Loucy (cell line): ENCODE data around the gene LNPEP.

Experiments used
- H2AFZ ChIP-seq: fragments of 200-600 bp; sonication (generic); 2 replicates; pipeline ENCODE4 v1.6.0; 2016; ENCODE audit warnings: antibody characterized with exemption, mild to moderate bottlenecking, low read length, moderate library complexity
- H3F3A ChIP-seq: fragments of 200-600 bp; 2 replicates; pipeline ENCODE4 v1.6.0; 2016; ENCODE audit warnings: antibody characterized with exemption, low read depth, mild to moderate bottlenecking
- H3K27me3 ChIP-seq: fragments of 200-600 bp; sonication (generic); 2 replicates; pipeline ENCODE4 v1.6.1; 2014; ENCODE audit warnings: low read length, mild to moderate bottlenecking; ENCODE audit not compliant: insufficient read depth, poor library complexity, severe bottlenecking
- H3K36me3 ChIP-seq: fragments of 200-600 bp; sonication (generic); 2 replicates; pipeline ENCODE4 v1.6.1; 2016; ENCODE audit warnings: low read length; ENCODE audit not compliant: insufficient read depth
- H3K4me1 ChIP-seq: fragments of 200-600 bp; sonication (generic); 2 replicates; pipeline ENCODE4 v1.5.1; 2014; ENCODE audit warnings: low read length, mild to moderate bottlenecking; ENCODE audit not compliant: insufficient read depth, poor library complexity, severe bottlenecking
- H3K4me2 ChIP-seq: fragments of 200-600 bp; sonication (generic); 2 replicates; pipeline ENCODE4 v1.6.0; 2014; ENCODE audit warnings: antibody characterized with exemption, low read length, low read depth, mild to moderate bottlenecking; ENCODE audit not compliant: poor library complexity, severe bottlenecking
- H3K4me3 ChIP-seq: fragments of 200-600 bp; sonication (generic); 2 replicates; pipeline ENCODE4 v1.5.1; 2014; ENCODE audit warnings: low read length, mild to moderate bottlenecking, mixed read lengths; ENCODE audit not compliant: poor library complexity, severe bottlenecking
- H3K79me2 ChIP-seq: fragments of 200-600 bp; sonication (generic); 2 replicates; pipeline ENCODE4 v1.6.1; 2014; ENCODE audit warnings: low read length; ENCODE audit not compliant: insufficient read depth
- H3K9ac ChIP-seq: fragments of 200-600 bp; sonication (generic); 2 replicates; pipeline ENCODE4 v1.6.0; 2014; ENCODE audit warnings: mild to moderate bottlenecking, low read depth, low read length, moderate library complexity; ENCODE audit not compliant: poor library complexity, severe bottlenecking
- H3K9me2 ChIP-seq: fragments of 200-600 bp; sonication (generic); replicated peaks from 2 replicates; pipeline ENCODE4 v1.6.1; 2016; ENCODE audit warnings: low read depth, low read length, mixed read lengths
- H3K9me3 ChIP-seq: fragments of 200-600 bp; sonication (generic); 2 replicates; pipeline ENCODE4 v1.6.1; 2014; ENCODE audit warnings: mild to moderate bottlenecking, antibody characterized with exemption, low read length, low read depth; ENCODE audit not compliant: insufficient read depth
- H4K20me1 ChIP-seq: fragments of 200-600 bp; sonication (generic); 2 replicates; pipeline ENCODE4 v1.6.0; 2014; ENCODE audit warnings: antibody characterized with exemption, low read length, mild to moderate bottlenecking; ENCODE audit not compliant: insufficient read depth, poor library complexity, severe bottlenecking
- EZH2phosphoT487 ChIP-seq: fragments of 200-600 bp; IDR thresholded peaks from 2 replicates; pipeline ENCODE4 v1.6.1; 2018; ENCODE audit warnings: antibody characterized with exemption, mild to moderate bottlenecking, moderate library complexity, borderline replicate concordance
- TF ChIP-seq, protein P1 (sequence below): fragments of 200-600 bp; sonication (generic); conservative IDR thresholded peaks from 2 replicates; pipeline ENCODE4 v1.5.1; 2014; ENCODE audit warnings: mild to moderate bottlenecking, antibody characterized with exemption, low read length

LNPEP gene

DNA sequence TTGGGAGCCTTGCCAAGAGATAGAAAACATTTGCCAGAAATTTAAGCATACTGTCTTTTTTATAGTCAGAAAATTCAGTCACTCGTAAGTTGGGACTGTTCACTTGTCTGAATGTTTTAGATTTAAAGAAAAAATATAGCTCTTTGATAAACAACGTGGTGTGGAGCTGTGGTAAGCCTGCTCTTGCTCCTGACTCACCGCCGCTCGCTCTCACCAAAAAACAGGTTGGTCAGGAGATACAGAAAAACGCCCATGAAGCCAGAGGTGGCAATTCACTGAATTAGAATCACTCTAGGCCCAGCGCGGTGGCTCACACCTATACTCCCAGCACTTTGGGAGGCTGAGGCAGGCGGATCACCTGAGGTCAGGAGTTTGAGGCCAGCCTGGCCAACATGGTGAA, 6.2 kb downstream of the LNPEP start:
- Histone ChIP-seq H3K4me1 (peaks cover 67% of the 10 kb centered on the region), H3K4me2 (peak overlapping the region; percentile 94), H3K36me3 (no peaks in the 10 kb centered on the region), H3K9me2 (no peaks in the 10 kb centered on the region), H2AFZ (no peak overlapping the region), H3F3A (no peaks in the 10 kb centered on the region), H3K79me2 (peaks cover 99% of the 10 kb centered on the region), H3K27me3 (no peaks in the 10 kb centered on the region), H3K9ac (no peak overlapping the region), H3K4me3 (peak overlapping the region; percentile 51), H3K9me3 (no peaks in the 10 kb centered on the region), H4K20me1 (peaks cover 78% of the 10 kb centered on the region)
- no peak for TF ChIP-seq EZH2phosphoT487
- TF ChIP-seq, protein P1, sequence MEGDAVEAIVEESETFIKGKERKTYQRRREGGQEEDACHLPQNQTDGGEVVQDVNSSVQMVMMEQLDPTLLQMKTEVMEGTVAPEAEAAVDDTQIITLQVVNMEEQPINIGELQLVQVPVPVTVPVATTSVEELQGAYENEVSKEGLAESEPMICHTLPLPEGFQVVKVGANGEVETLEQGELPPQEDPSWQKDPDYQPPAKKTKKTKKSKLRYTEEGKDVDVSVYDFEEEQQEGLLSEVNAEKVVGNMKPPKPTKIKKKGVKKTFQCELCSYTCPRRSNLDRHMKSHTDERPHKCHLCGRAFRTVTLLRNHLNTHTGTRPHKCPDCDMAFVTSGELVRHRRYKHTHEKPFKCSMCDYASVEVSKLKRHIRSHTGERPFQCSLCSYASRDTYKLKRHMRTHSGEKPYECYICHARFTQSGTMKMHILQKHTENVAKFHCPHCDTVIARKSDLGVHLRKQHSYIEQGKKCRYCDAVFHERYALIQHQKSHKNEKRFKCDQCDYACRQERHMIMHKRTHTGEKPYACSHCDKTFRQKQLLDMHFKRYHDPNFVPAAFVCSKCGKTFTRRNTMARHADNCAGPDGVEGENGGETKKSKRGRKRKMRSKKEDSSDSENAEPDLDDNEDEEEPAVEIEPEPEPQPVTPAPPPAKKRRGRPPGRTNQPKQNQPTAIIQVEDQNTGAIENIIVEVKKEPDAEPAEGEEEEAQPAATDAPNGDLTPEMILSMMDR, result no peak

DNA sequence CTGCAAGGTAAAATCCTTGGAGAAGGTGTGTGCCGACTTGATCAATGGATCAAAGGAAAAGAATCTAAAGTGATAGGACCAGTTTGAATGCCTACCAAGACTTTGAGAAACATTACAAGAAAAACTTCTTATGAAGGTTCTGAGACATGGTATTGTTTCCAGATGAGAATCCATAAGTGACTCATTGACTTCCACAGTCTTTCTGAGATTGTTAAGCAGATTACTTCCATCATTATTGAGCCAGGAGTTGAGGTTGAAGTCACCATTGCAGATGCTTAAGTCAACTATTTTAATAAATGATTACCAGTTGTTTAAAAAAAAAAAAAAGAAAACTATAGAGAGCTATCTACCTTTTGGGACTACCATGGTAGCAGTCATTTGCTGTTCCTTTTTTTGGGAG, 7.0 kb downstream of the LNPEP start:
- Histone ChIP-seq H3K27me3 (no peaks in the 10 kb centered on the region), H3K9me2 (no peaks in the 10 kb centered on the region), H3K4me3 (no peak overlapping the region), H3K9me3 (no peaks in the 10 kb centered on the region), H3K9ac (no peak overlapping the region), H3K36me3 (no peaks in the 10 kb centered on the region), H3K79me2 (peaks cover 99% of the 10 kb centered on the region), H3K4me2 (peak overlapping the region; percentile 13), H3K4me1 (peaks cover 63% of the 10 kb centered on the region), H4K20me1 (peaks cover 73% of the 10 kb centered on the region), H2AFZ (no peak overlapping the region), H3F3A (no peaks in the 10 kb centered on the region)
- TF ChIP-seq EZH2phosphoT487, result no peak
- TF ChIP-seq, protein P1, result no peak

DNA sequence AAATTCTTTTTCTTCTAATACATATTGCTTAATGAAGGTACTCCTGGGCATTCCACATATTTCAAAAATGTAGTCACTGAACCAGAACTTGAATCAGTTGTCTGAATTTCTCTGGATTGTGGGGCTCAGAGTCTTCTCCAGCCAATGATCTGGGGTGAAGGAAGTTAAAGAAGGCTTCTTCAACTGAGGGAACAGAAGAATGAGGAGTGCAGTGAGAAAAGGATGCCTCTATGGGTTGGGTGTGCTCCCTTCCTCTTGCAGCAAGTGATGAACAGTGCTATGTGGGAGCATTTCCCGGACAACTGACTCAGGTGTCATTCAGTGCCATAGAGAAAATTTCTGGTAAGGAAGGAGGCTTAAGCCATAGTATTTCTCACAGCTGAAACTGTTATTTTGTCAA, 7.9 kb downstream of the LNPEP start:
- Histone ChIP-seq H3K9me2 (no peaks in the 10 kb centered on the region), H3K36me3 (no peaks in the 10 kb centered on the region), H4K20me1 (peaks cover 71% of the 10 kb centered on the region), H3K4me2 (peak overlapping the region; percentile 47), H3F3A (no peaks in the 10 kb centered on the region), H3K4me3 (no peak overlapping the region), H2AFZ (no peak overlapping the region), H3K9ac (no peak overlapping the region), H3K27me3 (no peaks in the 10 kb centered on the region), H3K79me2 (peaks cover 99% of the 10 kb centered on the region), H3K4me1 (peaks cover 54% of the 10 kb centered on the region), H3K9me3 (no peaks in the 10 kb centered on the region)
- TF ChIP-seq EZH2phosphoT487, result no peak
- TF ChIP-seq, protein P1, result no peak
